HG02852 (cell line): Measurements from ENCODE around the gene DLD.
"Not testable (repeated sequence)": the region's sequence is repeated elsewhere in the genome, so short reads cannot be mapped to it uniquely, and the experiment has no call there.

Source experiments
- ATAC-seq: cut with Tn5 transposase; IDR thresholded peaks from one replicate; pipeline ENCODE4 v1.9.1; 2021; ENCODE audit warnings: mild to moderate bottlenecking, moderate library complexity; ENCODE audit not compliant: unreplicated experiment

Gene DLD

DNA sequence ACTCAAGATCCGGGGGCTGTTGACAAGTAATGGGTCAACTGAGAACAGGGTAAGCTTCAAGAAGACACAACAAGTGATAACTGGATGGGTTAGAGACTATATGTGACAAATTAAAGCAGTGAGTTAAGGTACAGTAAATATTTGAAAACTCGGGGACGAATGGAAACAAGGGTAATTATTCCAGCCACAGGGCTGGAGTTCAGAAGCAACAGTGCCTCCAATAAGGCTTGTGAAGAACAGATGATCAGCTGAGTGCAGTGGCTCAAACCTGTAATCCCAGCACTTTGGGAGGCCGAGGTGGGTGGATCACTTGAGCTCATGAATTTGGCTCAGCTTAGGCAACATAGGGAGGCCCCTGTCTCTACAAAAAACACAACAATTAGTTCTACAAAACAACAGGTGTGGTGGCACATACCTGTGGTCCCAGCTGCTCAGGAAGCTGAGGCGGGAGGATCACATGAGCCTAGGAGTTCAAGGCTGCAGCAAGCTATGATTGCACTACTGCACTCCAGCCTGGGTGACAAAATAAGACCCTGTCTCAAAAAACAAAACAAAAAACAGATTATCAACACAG is 20.5 kb upstream of the DLD start:
- no peak for ATAC-seq

DNA sequence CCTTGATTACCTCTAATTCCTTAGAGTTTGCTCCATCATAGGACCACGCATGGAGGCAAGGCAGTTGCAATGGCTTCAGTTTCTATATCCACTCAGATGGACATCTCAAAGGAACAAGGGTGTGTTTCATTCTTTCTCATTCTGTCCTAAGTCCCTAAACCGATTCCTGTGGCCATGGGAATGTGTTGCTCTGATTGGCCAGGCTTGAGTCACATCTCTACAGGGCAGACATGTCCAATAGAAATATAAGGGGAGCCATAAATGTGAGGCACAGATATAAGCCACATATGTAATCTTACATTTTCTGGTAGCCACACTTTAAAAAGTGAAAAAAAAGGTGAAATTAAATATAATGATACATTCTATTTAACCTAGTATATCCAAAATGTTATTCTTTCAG is 16.9 kb upstream of the DLD start:
- no peak for ATAC-seq

DNA sequence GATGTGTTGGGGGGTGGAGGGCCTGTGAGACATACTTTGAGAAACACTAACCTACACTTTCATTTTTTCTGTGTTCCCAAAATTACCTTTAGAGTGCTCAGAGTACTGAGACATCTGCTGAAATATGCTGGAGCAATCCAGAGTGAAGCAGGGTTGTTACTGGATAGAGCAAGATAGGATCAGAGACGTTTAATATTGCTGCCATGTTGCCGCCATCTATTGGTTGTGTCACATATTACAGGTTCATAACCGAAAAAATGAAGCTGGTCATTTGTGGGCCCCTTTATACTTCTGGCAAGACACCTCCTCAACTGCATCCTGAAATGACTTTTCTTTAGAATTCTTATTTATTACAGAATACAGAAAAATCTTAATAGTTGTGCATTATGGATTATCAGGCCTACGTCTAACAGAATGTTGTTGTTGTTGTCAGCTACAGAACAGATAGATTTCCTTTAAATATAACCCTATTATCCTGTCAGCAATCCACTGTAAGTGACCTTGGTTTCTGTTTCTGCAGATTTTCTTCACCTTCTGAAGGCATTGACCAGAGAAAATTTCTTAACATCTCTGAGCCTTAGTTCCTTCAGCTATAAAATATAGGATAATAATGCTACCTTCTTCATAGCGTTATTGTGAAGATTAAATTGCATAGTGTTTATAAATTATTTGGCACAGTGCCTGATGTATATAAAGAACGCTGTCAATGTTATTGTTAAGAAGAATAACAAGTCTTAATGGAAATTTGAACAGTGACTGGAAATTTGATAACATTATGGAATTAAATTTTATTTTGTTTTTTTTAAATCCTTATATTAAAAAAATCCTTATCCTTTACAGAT is 16.2 kb upstream of the DLD start:
- no peak for ATAC-seq

DNA sequence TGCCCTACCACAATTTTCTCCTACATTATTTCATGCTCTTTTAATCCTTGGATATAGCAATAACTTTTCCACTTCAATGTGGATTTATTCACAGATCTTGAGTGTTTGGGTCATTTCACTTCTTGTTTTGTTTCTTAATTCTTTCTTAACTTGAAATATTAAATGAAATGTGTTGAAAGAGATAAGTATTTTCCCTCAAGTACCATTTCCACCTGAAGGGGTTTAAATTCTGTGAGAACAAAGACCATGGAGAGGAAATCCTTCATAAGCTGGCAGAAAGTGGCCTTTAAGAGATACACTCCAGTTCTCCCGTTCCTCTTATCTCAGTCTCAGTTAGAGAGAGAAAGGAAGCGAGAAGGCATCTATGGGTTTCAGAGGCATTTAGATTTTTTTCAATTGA is 14.1 kb upstream of the DLD start:
- ATAC-seq: no peak

DNA sequence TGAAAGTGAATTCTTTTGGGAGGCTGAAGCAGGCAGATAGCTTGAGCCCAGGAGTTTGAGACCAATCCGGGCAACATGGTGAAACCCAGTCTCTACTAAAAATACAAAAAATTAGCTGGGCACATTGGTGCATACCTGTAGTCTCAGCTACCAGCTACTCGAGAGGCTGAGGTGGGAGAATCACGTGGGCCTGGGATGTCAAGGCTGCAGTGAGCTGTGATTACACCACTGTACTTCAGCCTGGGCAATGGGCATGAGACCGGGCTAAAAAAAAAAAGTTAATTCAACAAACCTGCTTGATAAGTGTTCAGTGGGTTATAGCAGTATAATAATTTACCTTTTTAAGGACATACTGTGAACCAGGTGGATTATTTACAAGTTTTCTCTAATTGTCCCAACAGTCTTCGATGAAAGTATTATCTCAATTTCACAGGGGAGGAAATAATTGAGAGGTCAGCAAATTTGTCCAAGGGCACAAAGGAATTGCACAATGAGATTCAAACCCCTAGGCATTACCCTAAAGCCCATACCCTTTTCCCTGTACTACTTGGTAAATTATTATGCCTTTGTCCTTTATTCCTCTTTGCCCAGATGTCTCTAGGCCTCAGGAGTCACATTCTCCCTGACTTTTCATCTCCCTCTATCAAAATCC is 13.1 kb upstream of the DLD start:
- no peak for ATAC-seq

DNA sequence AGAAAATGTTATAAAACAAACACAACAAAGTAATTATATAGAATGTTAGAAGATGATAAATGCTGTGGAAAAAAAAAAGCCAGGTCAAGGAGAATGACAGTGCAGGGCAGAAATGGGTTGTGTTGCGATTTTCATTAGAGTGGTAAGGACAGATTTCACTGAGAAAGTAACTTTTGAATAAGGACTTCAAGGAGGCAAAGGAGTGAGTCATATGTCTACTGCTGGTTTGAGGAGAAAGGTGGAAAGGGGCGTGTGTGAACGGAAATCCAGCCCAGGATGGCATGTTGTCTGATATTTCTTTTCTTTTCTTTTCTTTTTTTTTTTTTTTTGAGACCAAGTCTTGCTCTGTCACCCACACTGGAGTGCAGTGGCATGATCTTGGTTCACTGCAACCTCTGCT is 12.3 kb upstream of the DLD start:
- ATAC-seq: no peak

DNA sequence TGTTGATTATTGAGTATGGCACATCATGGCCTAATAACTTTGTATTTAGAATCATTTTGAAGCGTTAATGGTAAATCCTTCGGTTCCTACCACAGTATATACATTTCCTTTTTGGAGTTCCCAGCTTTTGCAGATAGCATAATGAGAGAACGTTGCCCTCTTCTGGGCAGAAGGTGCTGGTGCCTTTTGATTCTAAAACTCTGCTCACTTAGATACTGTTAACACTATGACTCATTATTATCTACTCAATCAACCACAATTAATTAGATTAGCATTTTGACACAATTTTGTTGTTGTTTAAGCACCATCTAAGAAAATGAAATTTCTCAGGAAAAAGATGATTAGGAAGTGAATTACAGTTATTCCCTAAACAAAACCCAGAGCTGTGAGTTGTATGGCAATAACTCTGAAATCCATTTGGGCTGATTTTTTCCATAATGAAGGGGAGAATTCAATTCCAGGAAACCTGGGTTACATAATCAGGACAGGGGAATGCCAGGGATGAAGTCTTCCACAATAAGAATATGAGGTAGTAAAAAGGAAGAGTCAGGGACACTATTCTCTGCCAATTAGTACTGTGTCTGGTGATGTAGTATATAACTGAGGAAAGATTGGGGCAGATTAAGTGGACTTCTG is 11.5 kb upstream of the DLD start:
- ATAC-seq: peak; percentile 64

DNA sequence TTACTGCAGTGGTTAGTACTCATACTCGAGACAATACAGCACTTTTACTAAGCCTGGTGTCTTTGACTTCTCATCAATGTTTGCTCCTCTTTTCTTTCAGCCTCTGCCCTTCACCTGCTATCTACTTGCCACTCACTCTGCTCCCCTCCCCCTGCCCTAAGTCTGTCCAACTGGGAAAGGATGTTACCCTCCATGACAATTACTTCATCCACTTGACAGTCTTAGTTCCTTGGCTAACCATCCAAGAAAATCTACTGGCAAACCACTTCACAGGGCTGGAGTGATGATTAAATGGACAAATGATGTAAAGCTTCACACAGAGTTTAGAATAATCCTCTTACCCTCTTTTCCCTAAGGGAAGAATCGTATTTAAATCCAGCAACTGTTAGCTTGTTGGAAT is 8.2 kb upstream of the DLD start:
- no peak for ATAC-seq

DNA sequence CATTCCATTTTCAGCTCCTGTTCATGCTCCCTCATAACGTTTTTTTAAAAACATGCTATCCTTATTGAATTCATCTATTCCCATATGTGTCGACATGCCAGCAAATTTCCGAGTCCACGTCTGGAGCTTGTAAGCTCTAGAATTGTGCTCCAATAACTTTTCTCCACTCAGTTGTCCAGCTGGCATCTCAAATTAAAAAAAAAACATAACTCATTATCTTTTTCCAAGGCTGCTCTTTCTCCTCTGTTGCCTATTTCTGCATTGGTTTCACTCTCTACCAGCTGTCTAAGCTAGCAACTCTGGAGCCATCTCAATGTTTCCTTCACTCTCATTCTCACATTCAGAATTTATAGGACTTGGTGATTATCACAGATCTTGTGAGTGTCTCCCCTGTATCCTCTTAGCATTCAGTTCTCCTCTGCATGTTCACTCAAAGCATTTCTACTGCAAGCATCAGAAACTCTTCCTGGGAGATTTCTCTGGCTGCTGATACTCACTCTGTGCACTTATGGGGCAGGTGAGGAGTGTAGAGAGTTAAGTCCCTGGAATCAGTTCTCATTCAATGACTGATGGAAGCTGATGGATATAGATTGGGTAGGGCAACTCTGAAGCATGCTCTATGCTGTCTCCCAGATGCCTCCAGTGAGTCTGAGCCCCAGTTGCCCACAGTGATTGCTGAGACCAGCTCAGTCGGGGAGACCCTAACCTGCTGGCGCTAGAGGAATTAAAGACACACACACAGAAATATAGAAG is 6.7 kb upstream of the DLD start:
- no peak for ATAC-seq

DNA sequence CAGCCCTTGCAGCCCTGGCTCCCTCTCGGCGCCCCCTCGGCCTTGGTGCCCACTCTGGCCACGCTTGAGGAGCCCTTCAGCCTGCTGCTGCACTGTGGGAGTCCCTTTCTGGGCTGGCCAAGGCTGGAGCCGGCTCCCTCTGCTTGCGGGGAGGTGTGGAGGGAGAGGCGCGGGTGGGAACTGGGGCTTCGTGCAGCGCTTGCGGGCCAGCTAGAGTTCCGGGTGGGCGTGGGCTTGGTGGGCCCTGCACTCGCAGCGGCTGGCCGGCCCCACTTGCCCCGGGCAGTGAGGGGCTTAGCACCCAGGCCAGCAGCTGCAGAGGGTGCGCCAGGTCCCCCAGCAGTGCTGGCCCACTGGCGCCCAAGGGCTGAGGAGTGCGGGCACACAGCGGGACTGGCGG is 3.2 kb upstream of the DLD start:
- ATAC-seq: not testable (repeated sequence)

DNA sequence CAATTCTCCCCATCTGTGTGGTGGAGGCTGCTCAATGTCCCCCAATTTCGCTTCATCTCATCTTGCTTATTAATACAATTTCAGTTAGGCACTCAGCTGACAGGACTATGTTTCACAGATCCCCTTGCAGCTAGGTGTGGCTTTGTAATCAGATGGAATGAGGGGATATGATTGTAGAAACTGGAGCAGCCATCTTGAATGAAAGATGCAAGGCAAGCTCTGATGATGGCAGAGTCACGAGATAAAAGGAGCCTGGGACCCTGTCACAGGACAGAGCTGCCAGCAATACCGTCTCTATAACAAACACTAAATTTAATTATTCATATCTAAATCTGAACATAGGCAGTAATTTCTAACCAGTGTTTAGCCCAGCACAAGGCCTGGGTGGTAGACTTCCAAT is 991 bp upstream of the DLD start:
- no peak for ATAC-seq

DNA sequence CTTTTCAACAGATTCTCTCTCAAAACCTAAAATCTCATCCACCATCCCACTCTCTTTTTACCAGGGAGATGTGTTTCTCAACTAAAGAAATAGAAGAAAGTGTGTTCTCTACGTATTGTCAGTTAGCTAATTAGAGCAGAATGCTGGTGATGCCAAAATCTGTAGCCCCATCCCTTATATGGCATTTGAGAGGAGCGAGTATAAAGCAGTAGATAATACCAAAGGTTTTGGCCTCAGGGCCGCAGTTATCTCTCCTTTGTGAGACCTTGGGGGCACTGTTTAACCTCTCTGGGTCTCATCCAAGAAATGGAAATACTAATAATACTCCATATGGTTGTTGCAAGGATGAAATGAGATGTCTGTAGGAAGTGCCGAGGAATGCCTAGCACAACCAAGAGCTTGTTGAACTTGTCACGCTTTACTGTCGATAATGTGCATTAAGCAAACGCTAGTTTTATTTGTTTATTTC is 456 bp upstream of the DLD start:
- peak; percentile 6 for ATAC-seq

DNA sequence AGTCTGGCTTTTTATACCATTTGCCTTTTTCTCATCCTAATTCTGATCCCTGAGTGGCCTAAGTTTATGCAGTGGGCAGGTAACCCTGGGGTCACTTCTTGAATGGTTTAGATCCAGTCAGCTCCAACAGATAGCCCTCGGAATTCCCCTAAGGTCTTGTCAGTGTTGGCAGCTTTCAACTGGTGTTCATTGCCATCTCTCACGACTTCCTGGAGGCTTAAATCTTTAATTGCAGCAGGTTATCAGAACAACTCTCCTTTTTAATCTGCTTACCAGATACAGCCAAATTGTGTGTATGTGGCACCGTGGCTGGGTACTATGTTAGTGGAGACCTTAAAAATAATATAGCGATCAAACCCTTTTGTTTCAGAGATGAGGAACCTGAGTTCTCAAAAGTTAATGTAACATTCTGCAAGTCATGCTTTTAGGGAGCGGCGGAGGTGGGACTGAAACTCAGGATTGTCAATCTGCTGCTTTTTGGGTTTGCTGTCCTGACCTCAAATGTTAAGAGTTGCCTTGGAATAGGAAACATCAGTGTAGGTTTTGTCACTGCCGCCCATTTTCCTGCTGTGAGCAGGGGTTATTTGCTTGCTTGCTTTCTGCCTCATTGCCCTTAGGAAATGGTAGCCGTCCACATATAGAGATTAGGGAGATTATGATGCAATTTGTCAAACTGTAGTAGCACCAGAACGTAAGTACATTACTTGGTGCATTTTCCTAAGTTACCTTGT is 818 bp downstream of the DLD start:
- peak; percentile 20 for ATAC-seq

DNA sequence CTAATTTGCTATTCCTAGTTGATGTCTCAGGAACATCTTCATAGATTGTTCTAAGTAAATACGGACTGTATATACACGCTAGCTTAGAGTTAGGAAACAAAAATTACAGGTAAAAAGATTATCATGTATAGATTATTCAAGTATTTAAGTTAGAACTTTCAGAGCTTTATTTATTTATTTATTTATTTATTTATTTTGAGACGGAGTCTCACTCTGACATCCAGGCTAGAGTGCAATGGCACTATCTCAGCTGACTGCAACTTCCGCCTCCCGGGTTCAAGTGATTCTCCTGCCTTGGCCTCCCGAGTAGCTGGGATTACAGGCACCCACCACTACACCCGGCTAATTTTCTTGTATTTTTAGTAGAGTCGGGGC is 1.4 kb downstream of the DLD start:
- ATAC-seq: not testable (repeated sequence)

DNA sequence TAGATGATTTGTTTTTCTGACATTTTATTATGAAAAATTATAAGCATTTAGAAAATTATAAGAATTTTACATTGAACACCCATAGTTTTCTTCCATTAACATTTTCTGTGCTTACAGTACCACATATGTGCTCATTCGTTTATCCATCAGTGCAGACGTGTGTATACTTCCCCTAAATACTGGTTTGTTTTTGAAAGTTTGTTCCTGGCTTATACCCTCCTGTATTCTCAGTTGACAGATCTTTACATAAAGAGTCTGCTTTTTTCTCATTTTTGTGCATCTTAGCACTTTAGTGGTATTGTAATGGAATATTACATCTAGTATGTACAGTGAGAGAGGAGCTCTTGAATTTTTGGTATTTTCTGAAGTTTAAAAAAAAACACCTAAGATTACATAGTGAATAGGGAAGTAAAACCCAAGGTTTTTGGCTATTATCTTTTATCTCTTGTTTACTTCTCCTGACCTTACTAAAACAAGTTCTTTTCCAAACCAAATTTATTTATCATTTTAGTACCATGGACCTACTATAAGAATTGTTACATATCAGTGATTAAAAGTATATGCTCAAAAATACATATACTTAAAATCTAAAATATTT is 8.1 kb downstream of the DLD start:
- no peak for ATAC-seq

DNA sequence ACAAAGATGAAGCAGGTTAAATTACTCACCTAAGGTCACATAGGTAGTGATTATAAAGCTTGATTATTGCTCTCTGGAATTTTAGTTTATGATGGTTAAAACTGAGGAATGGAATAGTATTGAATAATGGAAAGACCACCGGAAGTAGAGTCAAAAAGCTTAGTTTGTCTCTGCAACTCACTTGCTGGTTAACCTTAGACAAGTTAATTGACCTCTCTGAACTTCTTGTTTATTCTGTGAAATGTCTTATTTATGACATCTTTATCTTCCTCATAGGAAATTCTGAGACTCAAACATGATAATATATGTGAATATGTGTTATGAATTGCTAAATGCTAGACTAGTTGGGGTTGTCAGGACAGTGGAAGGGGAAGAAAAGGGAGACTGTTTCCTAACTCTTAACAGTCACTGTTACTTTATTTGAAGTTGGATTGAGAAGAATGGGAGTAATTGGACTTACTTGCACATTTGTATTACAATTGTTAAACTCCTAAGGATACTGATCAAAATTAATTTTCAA is 9.6 kb downstream of the DLD start:
- no peak for ATAC-seq

DNA sequence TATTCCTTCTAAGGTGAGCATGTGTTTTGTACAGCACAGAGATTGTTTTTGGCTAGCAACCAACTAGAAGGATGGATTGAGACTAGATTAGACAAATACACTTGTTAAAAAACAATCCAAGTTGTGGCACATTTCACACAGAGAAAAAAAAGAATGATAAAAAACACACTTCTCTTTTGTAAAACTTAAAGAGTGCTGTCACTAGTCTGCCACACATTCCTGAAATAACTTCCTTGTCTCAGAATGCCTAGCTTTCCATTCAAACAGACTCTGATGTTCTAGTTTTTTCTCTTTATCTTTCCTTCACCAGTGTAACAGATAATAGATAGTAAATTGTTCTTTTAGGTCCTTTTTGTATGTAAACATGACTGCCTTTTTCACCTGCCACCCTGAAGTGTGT is 11.4 kb downstream of the DLD start:
- no peak for ATAC-seq

DNA sequence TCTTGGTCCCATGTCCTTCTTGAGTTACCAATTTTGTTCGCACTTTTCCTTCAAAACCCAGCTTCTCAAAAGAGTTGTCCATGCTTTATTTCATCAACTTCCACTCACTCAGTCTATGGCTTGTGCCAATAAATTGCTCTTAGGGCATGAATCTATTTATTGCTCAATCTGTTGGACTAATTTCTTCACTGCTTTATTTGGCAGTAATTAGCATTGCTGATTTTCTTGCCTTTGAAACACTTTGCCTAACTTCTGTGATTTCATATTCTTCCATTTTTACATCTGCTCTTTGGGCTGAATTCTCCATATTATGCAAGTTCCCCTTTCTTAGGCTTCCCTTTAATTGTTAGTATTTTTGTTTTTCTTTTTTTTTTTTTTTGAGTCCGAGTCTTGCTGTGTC is 16.8 kb downstream of the DLD start:
- ATAC-seq: no peak

DNA sequence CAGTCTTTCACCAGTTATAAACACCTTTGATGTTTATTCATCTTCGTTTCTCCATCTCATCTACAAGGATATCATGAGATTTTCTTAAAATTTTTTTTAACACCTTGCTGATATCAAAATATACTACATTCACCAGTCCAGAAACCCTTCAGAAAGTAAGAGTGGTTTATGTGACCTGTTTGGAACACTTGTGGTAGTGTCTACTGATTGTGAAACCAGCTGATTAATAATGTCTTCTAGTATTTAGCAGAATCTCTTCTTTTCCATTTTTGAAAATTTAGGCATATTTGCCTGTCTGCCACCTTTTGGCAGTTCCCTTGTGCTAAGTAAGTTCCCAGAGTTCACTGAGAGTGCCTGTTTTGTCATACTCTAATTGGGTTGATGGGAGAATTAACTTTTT is 18.5 kb downstream of the DLD start:
- ATAC-seq: no peak

DNA sequence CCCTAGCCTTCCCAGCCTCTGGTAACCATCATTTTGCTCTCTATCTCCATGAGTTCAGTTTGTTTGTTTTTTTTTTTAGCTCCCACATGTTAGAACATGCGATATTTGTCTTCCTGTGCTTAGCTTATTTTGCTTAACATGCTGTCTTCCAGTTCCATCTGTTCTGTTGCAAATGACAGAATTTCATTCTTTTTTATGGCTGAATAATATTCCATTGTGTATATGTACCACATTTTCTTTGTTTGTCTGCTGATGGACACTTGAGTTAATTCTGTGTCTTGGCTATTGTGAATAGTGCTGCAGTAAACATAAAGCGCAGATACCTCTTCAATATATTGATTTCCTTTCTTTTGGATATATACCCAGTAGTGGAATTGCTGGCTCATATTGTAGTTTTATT is 21.0 kb downstream of the DLD start:
- ATAC-seq: no peak
